GM23338 (cell line): ENCODE measurements around the gene ABHD10.

Experiments used
- CREB1 ChIP-seq: fragments of 250-450 bp; sonication (Bioruptor Pico); IDR thresholded peaks from 2 replicates; pipeline ENCODE4 v1.5.0; 2020; ENCODE audit warnings: low read depth, mild to moderate bottlenecking, moderate library complexity
- CTCF ChIP-seq, 2 experiments: fragments of 200-600 bp in 1 of 2; sonication (generic) in 1 of 2; conservative IDR thresholded peaks; 2 replicates each; pipeline versions ENCODE4 v1.5.1 to v1.6.1; 2016 to 2017; ENCODE audit warnings: antibody characterized with exemption in 2 of 2, low read depth in 2 of 2, mild to moderate bottlenecking in 2 of 2, moderate library complexity in 1 of 2
- ETS1 ChIP-seq: IDR thresholded peaks from 2 replicates; pipeline ENCODE4 v1.6.1; 2016; ENCODE audit warnings: antibody characterized with exemption
- EZH2 ChIP-seq: fragments of 200-600 bp; sonication (generic); IDR thresholded peaks from one replicate; pipeline ENCODE4 v1.8.0; 2017; ENCODE audit warnings: antibody characterized with exemption, mild to moderate bottlenecking, low read depth; ENCODE audit not compliant: unreplicated experiment
- EZH2phosphoT487 ChIP-seq: fragments of 200-600 bp; sonication (generic); IDR thresholded peaks from one replicate; pipeline ENCODE4 v1.8.1; 2018; ENCODE audit warnings: antibody characterized with exemption; ENCODE audit not compliant: unreplicated experiment
- JUNB ChIP-seq: IDR thresholded peaks from one replicate; pipeline ENCODE4 v1.6.1; 2016; ENCODE audit warnings: antibody characterized with exemption; ENCODE audit not compliant: unreplicated experiment
- NANOG ChIP-seq: IDR thresholded peaks from 2 replicates; pipeline ENCODE4 v1.6.1; 2016; ENCODE audit warnings: antibody characterized with exemption, borderline replicate concordance
- POLR2AphosphoS5 ChIP-seq: IDR thresholded peaks from 2 replicates; pipeline ENCODE4 v1.6.1; 2016; ENCODE audit warnings: antibody characterized with exemption, low read depth
- REST ChIP-seq: IDR thresholded peaks from one replicate; pipeline ENCODE4 v1.6.1; 2018; ENCODE audit warnings: antibody characterized with exemption; ENCODE audit not compliant: unreplicated experiment
- STAT1 ChIP-seq: IDR thresholded peaks from one replicate; pipeline ENCODE4 v1.6.1; 2016; ENCODE audit warnings: antibody characterized with exemption; ENCODE audit not compliant: unreplicated experiment
- ZNF331 ChIP-seq: fragments of 250-450 bp; sonication (Bioruptor Pico); IDR thresholded peaks from 2 replicates; pipeline ENCODE4 v1.5.0; 2020; ENCODE audit warnings: low read depth, mild to moderate bottlenecking, moderate library complexity

GRCh38 chr3:111948786-111949185, 30.0 kb upstream of the ABHD10 start:
- no peak for TF ChIP-seq CREB1 (CRISPR knock-in tag)
- TF ChIP-seq CTCF (conservative IDR thresholded peaks at IDR 0.05; ENCODE audit: low read depth in 2 of 2), result no peak
- no peak for TF ChIP-seq POLR2AphosphoS5
- no peak for TF ChIP-seq EZH2phosphoT487
- TF ChIP-seq ETS1, result no peak
- no peak for TF ChIP-seq REST
- no peak for TF ChIP-seq EZH2
- TF ChIP-seq ZNF331 (CRISPR knock-in tag), result no peak
- TF ChIP-seq STAT1, result no peak
- TF ChIP-seq JUNB, result no peak
- TF ChIP-seq NANOG, result no peak
